Panc1 (cell line): ENCODE data around the gene SPSB1.

Source experiments
- POLR2AphosphoS5 ChIP-seq: IDR thresholded peaks from 2 replicates; pipeline ENCODE4 v1.6.1; 2012; ENCODE audit warnings: mild to moderate bottlenecking, low read depth, low read length, moderate library complexity
- TCF7L2 ChIP-seq: IDR thresholded peaks from 2 replicates; pipeline ENCODE4 v1.6.1; 2011; ENCODE audit warnings: mild to moderate bottlenecking, low read depth, low read length, inconsistent platforms
- TF ChIP-seq, protein P1 (sequence below): fragments of 450-650 bp; IDR thresholded peaks from 2 replicates; pipeline ENCODE4 v1.5.1; 2017; ENCODE audit warnings: mild to moderate bottlenecking
- TF ChIP-seq, protein P2 (sequence below), 2 experiments: IDR thresholded peaks; 2 replicates each; pipeline ENCODE4 v1.6.1; 2011 to 2012; ENCODE audit warnings: low read depth in 2 of 2, control low read depth in 1 of 2, low read length in 1 of 2, mild to moderate bottlenecking in 1 of 2, moderate library complexity in 1 of 2; ENCODE audit not compliant: insufficient read depth in 1 of 2

DNA sequence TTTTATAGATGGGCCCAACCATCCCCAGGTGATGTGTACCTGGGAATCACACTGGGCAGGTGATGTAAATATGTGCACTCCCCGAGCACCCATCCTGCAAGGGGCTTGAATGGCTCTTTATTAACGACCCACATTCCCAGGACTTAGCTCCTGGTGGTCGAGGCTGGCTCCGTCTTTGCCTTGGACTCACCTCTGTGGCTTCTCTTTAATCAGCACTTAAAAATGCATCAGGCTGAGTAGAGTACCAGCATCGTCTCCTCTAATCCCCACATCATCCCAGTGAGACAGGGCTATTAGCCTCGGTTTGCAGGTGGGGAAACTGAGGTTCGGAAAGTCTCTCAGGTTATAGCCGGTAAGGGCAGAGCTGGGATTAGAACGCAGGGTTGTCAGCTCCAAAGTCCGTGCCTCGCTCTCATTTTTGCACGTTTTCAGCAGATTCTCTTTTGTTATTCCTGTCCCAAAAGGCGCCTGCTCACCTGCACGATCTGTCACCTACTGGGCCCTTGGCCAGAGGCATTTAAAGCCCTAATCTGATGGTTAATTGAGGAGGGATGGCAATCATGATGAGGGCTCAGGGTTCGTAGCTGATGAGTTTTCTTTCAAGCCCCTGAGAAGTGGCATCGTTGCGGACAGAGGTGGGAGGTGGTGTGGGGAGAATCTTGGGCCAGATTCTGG is 29.4 kb downstream of the SPSB1 start:
- TF ChIP-seq, protein P1, sequence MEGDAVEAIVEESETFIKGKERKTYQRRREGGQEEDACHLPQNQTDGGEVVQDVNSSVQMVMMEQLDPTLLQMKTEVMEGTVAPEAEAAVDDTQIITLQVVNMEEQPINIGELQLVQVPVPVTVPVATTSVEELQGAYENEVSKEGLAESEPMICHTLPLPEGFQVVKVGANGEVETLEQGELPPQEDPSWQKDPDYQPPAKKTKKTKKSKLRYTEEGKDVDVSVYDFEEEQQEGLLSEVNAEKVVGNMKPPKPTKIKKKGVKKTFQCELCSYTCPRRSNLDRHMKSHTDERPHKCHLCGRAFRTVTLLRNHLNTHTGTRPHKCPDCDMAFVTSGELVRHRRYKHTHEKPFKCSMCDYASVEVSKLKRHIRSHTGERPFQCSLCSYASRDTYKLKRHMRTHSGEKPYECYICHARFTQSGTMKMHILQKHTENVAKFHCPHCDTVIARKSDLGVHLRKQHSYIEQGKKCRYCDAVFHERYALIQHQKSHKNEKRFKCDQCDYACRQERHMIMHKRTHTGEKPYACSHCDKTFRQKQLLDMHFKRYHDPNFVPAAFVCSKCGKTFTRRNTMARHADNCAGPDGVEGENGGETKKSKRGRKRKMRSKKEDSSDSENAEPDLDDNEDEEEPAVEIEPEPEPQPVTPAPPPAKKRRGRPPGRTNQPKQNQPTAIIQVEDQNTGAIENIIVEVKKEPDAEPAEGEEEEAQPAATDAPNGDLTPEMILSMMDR: no peak
- TF ChIP-seq, protein P2, sequence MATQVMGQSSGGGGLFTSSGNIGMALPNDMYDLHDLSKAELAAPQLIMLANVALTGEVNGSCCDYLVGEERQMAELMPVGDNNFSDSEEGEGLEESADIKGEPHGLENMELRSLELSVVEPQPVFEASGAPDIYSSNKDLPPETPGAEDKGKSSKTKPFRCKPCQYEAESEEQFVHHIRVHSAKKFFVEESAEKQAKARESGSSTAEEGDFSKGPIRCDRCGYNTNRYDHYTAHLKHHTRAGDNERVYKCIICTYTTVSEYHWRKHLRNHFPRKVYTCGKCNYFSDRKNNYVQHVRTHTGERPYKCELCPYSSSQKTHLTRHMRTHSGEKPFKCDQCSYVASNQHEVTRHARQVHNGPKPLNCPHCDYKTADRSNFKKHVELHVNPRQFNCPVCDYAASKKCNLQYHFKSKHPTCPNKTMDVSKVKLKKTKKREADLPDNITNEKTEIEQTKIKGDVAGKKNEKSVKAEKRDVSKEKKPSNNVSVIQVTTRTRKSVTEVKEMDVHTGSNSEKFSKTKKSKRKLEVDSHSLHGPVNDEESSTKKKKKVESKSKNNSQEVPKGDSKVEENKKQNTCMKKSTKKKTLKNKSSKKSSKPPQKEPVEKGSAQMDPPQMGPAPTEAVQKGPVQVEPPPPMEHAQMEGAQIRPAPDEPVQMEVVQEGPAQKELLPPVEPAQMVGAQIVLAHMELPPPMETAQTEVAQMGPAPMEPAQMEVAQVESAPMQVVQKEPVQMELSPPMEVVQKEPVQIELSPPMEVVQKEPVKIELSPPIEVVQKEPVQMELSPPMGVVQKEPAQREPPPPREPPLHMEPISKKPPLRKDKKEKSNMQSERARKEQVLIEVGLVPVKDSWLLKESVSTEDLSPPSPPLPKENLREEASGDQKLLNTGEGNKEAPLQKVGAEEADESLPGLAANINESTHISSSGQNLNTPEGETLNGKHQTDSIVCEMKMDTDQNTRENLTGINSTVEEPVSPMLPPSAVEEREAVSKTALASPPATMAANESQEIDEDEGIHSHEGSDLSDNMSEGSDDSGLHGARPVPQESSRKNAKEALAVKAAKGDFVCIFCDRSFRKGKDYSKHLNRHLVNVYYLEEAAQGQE (IDR thresholded peaks at IDR 0.05; ENCODE audit: insufficient read depth in 1 of 2, low read depth in 2 of 2, low read length in 1 of 2): no peak
- no peak for TF ChIP-seq POLR2AphosphoS5
- no peak for TF ChIP-seq TCF7L2
